Measurements from ENCODE around the gene FABP3. TPM values are rescaled to one million over a fixed set of nuclear protein-coding genes. Genes with fewer than 3 reads are reported as not detected.

FABP3 gene
- total and polyA plus RNA-seq, 2 of the 4 experiments (the other 2 are of a cell fraction): 4.8 to 8.6 TPM

GRCh38 chr1:31405578-31406245 is 32.8 kb upstream of the FABP3 start:
- Histone ChIP-seq H3K27me3 (ENCODE audit: control insufficient read depth, insufficient read depth, low read length) (no peaks in the 10 kb centered on the region), H4K20me1 (ENCODE audit: insufficient read depth, low read length) (no peaks in the 10 kb centered on the region), H3K27ac (ENCODE audit: insufficient read depth, low read length) (no peak overlapping the region), H2BK120ac (ENCODE audit: low read depth, low read length) (no peak overlapping the region), H3K4me2 (ENCODE audit: low read depth, low read length) (no peak overlapping the region), H2BK15ac (ENCODE audit: low read depth, low read length) (no peak overlapping the region), H4K5ac (ENCODE audit: low read depth, low read length) (no peak overlapping the region), H3K79me1 (ENCODE audit: low read depth in 1 of 2, low read length in 2 of 2) (0 out of 4 replicates have a peak, but pooled peaks cover 0 to 4% of the 10 kb centered on the region in 2 experiments), H3K4ac (ENCODE audit: low read depth, low read length) (peak overlapping the region; percentile 16; the same call in 1 of the 2 replicates), H3K9me3 (ENCODE audit: control insufficient read depth, insufficient read depth, low read length) (no peaks in the 10 kb centered on the region), H3K56ac (ENCODE audit: extremely low read depth, insufficient read depth, low read length) (no peak overlapping the region), H2AFZ (replicated peaks; ENCODE audit: low read length, poor library complexity) (no peak overlapping the region), H3K9ac (ENCODE audit: low read depth, low read length) (no peak overlapping the region), H3K14ac (replicated peaks; ENCODE audit: low read depth, low read length) (no peak overlapping the region), H3K4me3 (ENCODE audit: insufficient read depth, low read depth, low read length) (no peak overlapping the region), H3K18ac (ENCODE audit: low read depth, low read length) (no peak overlapping the region), H3K4me1 (ENCODE audit: control insufficient read depth, insufficient read depth, low read length) (peaks cover 20% of the 10 kb centered on the region), H4K8ac (ENCODE audit: low read depth in 2 of 2, low read length in 2 of 2) (no peak overlapping the region), H2AK9ac (replicated peaks; ENCODE audit: low read depth, low read length, poor library complexity) (peak overlapping the region; percentile 37), H4K91ac (ENCODE audit: insufficient read depth, low read depth, low read length) (peak overlapping the region; percentile 41; the same call in 1 of the 2 replicates), H2BK5ac (ENCODE audit: low read depth, low read length, poor library complexity, severe bottlenecking) (no peak overlapping the region), H2BK20ac (ENCODE audit: low read depth, low read length) (no peak overlapping the region), H3K9me1 (ENCODE audit: insufficient read depth, low read length) (peaks cover 19% of the 10 kb centered on the region), H3K36me3 (ENCODE audit: control insufficient read depth, insufficient read depth, low read length) (no peaks in the 10 kb centered on the region), H3K23ac (ENCODE audit: low read depth, low read length) (no peak overlapping the region), H2AK5ac (ENCODE audit: low read depth, low read length) (0 out of 2 replicates have a peak overlapping the region, but pooled peaks have one; percentile 21)
- dilution Hi-C loops (cut with HindIII; ENCODE audit: low sequenced_read_pairs, unreplicated experiment): no loop called here
- ATAC-seq (ENCODE audit: low read depth) (no peak), DNase-seq (no peak)
- BruUV-seq (replicated peaks): no TSS peak
- WGBS, 2 experiments (ENCODE audit: extremely low coverage in 2 of 2, insufficient read length in 1 of 2): 82% methylated on average over 2 of the region's 6 CpGs; no CpG with 5 or more reads in 1 of the 2 experiments
- in situ Hi-C loops (cut with MboI; ENCODE audit: low sequenced_read_pairs): no loop called here
- ChIA-PET POLR2A (ENCODE audit: unreplicated experiment) (no interaction called here), CTCF (interaction anchor here (0.6 to 0.9 kb wide), 2 partner anchors 12 to 100 kb away, joined by 4 to 5 read pairs; no protein-coding TSS in a partner anchor)
- intact Hi-C loops (cut with micrococcal nuclease): no loop called here
- TF ChIP-seq MAZ (IDR thresholded peaks at IDR 0.05; ENCODE audit: borderline replicate concordance, low read depth, low read length) (no peak), NFE2L2 (IDR thresholded peaks at IDR 0.05; ENCODE audit: low read depth, low read length) (no peak), RCOR1 (IDR thresholded peaks at IDR 0.05; ENCODE audit: insufficient replicate concordance, low read length) (no peak), CHD1 (IDR thresholded peaks at IDR 0.05; ENCODE audit: low read depth, low read length) (no peak), CTCF (conservative IDR thresholded peaks at IDR 0.05; ENCODE audit: low read depth, low read length) (no peak), POLR2A (IDR thresholded peaks at IDR 0.05; ENCODE audit: low read depth, low read length) (no peak), CEBPB (IDR thresholded peaks at IDR 0.05; ENCODE audit: low read depth, low read length) (no peak), FOS (IDR thresholded peaks at IDR 0.05; ENCODE audit: low read depth, low read length) (no peak), RAD21 (IDR thresholded peaks at IDR 0.05; ENCODE audit: low read length) (no peak), MAFK (IDR thresholded peaks at IDR 0.05; ENCODE audit: low read depth, low read length) (no peak), USF2 (IDR thresholded peaks at IDR 0.05; ENCODE audit: low read depth, low read length) (no peak), MXI1 (IDR thresholded peaks at IDR 0.05; ENCODE audit: borderline replicate concordance, low read depth, low read length) (no peak), RFX5 (IDR thresholded peaks at IDR 0.05; ENCODE audit: low read depth, low read length) (no peak)

All from IMR-90 (cell line).